Activated T-helper 9 cell treated with anti-CD3 and anti-CD28 coated beads, Interleukin-2, amount 50 U/mL, for 16 hours (primary cell): ENCODE data around the gene COPZ2.
"Not testable (repeated sequence)": the region's sequence is repeated elsewhere in the genome, so short reads cannot be mapped to it uniquely, and the experiment has no call there.

Experiments used
- DNase-seq: peaks from one replicate; pipeline ENCODE4 v3.0.0-alpha.2; 2020; ENCODE audit warnings: low read depth

COPZ2 gene

DNA sequence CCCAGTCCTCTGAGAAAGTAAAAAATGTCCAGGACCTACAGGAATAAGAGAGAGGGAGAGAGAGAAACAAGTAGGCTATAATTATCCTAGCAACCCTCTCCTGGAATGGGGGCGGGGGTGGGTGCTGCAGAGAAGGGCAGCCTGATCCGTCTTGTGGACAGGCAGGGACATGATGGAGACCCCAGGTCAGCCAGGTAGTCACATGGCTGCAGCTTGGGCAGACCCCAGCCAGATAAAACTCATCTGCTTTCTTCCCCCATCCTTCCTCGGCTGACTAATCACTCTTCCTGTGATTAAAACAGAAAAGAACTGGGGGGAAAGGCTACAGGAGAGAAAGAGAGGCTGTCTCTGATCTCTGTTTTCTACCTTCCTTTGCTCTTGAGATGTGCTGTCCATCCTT lies 32.6 kb downstream of the COPZ2 start:
- no peak for DNase-seq

DNA sequence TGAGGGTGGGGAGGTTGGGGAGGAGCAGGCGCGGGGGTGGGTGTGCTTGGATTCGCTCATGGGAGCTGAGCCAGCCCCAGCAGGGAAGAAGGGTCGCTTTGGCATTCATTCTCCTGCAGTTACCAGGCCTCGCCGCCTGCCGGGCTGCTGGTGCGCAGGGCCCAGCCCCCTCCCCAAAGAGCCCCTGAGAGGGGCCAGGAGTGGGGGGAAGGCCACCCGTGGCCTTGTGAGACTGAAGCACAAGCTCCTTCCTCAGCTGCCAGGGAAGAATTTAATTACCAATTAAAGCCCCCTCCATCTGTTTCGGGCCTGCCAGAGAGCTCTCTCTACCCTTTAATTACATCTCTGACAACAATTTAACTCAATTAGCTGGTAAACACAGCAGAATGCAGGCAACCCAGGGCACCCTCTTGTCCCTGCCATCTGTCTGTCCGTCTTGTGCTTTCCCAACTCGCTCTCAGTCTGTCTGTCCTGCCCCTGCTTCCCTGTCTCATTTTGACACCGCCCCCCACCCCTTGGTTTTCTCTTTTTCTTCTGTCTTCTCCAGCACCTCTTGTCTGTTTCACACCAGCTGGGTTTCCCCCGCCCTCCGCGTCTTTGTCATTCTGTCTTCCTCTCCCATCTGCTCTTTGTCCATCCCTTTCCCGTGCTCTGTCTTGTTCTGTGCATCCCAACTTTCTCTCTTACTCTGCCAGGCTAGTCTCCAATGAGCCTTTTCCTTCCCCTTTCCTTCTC lies 34.0 kb downstream of the COPZ2 start:
- DNase-seq, result no peak

DNA sequence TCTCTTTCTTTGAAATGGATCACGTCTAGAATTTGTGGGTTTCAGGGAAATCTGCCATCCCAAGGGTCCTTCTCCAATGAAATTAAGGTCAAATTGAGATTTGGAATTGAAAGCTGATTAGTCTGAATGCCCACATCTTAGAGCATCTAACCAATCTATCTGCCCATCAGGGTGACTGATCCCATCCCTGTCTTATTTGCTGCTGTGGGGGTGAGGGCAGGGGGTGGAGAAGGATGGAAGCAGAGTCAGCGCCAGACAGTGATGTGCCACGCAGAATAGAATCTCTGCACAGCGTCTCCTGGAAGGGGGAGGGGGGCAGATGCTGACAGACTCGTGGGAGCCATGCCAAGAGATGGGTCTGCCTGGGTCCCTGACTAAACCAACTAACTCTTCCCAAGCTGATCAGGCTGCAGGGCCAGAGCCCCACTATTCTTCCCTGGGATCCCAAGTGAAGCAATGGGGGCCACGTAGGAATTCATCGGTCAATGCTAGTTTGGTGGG lies 34.6 kb downstream of the COPZ2 start:
- DNase-seq, result no peak

DNA sequence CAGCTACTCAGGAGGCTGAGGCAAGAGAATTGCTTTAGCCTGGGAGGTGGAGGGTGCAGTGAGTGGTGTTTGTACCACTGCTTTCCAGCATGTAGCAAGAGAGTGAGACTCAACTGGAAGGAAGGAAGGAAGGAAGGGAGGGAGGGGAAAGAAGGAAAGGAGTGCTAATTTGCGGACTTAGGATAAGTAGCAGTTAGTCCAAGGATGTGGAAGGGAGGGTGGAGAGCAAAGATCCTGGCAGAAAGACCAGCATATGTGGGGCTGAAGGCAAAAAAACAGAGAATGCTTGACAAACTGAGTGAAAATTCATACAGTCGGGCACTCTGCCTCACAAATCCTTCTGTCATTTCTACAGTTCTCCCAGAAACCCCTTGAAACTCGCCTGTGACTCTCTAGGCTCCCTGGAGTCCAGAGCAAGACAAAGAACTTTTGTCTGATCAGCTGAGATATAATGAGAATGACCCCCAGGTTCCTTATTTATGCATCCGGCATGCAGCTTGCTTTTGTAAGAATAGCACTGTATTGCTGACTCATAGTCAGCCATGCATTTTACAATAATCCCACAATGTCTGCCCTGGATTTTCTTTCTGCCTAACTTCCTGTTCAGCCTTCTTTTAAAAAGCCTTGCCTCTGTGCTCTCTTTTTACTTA lies 35.2 kb downstream of the COPZ2 start:
- DNase-seq, result no peak

DNA sequence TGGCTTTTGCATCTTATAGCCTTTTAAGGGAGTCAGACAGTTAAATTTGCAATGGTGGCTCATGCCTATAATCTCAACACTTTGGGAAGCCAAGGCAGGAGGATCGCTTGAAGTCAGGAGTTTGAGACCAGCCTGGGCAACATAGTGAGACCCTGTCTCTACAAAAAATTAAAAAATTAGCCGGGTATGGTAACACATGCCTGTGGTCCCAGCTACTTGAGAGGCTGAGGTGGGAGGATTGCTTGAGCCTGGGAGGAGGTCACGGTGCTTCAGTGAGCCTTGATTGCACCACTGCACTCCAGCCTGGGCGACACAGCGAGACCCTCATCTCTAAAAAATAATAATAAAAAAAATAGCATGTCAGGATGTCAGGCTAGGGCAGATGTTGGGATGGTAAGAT lies 35.9 kb downstream of the COPZ2 start:
- DNase-seq, result not testable (repeated sequence)

DNA sequence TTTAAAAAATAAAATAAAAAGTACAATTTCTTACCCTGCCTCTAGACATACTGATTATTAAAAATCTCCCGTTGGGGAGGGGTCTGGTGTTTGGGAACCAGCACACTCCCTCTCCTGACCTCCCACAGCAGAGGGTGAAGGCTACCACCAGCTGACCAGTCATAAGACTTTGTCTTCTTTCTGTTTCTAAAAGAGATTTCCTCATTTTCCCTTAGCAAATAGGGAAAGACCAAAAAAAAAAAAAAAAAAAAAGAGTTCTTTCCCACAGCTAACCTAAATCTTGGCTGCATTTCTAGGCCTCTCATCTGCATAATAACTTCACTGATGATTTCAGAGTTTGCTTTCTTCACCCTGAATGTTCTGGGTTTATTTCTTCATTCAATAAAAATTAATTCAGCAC lies 36.4 kb downstream of the COPZ2 start:
- DNase-seq, result no peak

DNA sequence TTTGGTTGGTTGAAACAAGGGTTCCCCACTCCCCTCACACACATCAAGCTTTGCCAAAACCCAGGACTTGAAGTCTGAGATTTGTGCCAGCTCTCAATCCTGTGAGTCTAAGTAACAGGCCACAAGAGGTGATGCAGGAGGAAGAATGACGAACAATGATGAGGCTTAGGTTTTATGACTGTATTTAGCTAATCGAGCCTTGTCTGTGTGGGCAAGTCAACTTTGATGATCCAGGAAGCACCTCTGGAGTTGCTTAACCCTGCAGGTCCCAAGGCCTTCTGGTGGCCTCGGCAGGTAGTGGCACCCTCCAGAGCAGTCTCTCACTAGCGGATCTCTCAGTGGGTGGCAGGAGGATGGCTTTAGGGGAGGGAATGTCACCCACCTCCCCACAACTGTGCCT lies 38.0 kb downstream of the COPZ2 start:
- DNase-seq, result no peak

DNA sequence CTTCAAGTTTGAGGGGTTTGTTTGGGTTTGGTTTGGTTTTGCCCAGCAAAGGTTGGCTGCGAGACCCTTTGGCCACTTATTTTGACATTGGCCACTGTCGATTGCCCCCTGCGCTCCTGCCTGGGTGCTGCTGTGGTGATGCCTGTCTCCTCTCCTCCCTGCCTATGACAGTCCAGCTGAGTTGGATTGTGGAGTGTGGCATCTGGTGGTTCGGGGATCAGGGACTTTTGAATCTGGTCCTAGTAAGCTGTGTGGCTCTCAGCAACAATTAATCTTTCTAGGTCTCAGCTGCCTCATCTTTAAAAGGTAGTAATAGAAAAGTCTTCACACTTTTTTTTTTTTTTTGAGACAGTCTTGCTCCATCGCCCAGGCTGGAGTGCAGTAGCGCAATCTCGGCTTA lies 39.6 kb downstream of the COPZ2 start:
- no peak for DNase-seq

DNA sequence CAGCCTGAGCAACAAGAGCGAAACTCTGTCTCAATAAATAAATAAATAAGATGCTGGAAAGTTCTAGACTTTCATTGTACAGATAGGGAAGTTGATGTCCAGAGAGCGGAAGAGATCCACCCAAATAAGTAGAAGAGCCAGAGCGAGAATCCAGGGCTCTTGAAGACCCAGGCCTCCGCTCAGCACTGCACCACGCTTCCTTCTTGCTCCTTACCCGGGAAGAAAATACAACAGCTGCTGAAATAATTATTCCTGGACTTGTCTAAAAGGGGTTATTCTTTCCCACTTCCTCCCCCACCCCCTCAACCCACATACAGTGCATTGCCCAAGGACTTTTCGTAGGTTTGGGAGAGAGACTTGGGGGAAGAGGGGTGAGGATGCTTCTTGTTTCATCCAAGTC lies 40.0 kb downstream of the COPZ2 start:
- DNase-seq, result no peak

DNA sequence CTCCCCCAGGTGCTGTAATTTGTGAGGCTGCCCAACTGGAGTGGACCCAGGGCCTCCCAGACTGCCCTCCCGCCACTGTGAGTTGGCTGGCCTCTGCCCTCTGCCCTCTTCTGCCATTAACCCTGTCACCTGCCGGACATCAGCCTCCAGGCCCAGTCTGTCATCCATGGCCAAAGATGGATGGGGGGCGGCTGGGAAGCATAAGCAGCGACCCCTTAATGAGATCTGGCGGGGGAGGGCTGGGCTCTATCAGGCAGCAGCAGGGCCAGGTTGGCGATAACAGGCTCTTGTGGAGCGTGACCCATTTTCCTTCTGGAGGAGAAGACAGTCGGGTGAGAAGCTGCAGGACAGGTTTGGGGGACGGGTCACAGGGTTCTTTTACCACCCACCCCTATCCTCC lies 41.4 kb downstream of the COPZ2 start:
- DNase-seq, result no peak

DNA sequence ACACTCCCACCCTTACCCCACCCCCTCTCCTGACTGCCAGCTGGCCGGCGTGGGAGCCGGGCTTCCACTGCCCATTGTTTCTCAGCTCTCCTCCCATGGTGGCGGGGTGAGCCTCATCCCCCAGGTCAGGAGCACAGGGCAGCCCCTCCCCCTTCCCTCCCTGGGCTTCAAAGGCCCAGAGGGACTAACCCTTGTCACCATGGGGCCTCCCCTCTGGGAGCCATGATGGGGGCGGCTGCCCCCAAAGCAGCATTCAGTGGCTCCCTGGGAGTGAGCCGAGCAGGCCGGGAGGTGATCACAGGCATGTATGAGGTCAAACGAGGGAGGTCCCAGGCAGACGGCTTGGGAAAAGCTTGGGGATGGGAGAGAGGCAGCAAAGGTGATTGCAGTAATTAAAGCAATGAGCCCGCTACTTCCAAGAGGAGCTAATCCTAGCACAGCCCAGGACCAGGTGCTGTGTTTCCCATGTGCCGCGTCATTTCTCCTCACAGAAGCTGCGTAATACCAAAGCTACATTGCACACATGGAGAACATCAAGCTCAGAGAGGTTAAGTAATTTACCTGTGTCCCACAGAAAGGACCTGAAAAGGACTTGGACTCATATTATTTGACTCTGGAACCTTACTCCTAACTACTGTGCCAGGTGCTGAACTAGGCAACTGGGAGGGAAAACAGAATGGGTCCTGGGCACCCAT lies 42.2 kb downstream of the COPZ2 start:
- no peak for DNase-seq

DNA sequence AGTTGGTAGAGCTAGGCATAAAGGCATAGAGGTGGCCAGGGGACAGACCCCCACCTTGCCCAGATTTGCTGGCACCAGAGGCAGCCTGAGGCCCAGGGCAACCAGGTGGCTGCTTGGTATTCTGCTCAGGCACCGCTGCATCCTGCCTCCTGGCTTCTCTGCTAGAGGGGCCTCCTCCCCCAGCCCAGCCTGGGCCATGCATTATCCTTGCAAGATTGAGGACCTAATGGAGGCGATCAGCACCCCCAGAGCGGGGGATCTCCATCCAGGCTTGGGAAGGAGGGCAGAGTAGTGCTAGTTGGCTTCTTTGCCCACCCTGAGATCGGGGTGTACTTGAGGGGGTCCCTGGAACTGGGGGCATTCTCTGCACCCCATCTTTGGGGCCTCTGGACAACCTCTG lies 42.9 kb downstream of the COPZ2 start:
- no peak for DNase-seq

DNA sequence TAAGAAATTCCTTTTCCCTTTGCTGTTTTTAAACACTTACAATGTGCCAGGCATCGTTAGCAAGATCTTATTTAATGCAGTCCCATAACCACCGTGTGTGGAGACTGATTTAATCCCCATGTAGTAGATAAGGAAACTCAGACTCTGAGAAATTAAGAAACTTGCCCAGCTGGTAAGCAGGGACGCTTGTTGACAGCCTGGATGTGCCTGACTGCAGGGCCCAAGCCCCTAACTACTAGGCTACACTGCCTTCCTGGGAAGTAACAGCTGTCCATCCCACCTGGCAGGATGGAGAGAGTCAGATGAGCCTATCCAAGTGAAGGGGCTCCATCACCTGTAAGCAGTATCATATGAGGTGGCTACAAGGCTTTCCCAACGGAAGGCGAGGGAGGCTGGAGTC lies 43.6 kb downstream of the COPZ2 start:
- DNase-seq, result no peak

DNA sequence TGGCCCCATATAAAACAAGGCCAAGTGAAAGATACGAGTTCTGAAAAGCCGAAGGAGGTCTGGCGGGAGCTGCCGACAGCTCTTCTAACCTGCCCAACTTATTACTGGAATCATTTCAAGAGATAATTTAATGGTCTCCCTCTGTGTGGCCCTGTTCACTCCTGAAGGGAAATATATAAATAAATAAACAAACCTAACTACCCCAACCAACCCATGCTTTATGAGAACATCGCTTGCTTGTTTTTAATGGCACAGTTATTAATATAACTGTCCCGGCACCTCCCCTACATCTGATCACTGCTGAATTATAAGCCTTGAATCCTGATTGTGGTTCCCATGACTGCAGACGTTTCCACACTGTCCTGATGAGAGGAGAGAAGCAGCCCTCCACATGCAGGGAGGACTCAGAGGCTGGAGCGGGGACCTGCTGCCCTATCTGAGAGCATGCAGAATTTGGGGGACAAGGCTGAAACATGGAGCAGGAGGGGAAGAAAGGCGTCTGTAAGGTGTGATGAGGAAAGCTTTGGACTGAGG lies 44.5 kb downstream of the COPZ2 start:
- no peak for DNase-seq

DNA sequence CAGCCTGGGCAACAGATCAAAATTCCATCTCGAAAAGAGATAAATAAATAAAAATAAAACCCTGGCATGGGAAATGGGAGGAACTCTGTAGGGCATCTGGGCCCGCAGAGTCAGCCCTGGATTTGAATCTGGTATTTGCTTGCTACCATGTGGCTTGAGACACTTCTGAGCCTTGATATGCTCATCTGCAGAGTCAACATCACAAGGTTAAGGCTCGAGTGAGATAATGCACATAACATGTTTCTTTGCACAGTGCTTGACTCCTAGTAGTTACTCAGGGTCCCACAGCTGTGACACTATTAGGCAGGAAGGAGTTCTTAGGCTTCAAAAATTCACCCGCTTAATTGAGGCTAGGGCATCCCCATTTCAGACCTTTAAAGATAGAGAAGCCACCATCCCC lies 45.4 kb downstream of the COPZ2 start:
- DNase-seq, result no peak

DNA sequence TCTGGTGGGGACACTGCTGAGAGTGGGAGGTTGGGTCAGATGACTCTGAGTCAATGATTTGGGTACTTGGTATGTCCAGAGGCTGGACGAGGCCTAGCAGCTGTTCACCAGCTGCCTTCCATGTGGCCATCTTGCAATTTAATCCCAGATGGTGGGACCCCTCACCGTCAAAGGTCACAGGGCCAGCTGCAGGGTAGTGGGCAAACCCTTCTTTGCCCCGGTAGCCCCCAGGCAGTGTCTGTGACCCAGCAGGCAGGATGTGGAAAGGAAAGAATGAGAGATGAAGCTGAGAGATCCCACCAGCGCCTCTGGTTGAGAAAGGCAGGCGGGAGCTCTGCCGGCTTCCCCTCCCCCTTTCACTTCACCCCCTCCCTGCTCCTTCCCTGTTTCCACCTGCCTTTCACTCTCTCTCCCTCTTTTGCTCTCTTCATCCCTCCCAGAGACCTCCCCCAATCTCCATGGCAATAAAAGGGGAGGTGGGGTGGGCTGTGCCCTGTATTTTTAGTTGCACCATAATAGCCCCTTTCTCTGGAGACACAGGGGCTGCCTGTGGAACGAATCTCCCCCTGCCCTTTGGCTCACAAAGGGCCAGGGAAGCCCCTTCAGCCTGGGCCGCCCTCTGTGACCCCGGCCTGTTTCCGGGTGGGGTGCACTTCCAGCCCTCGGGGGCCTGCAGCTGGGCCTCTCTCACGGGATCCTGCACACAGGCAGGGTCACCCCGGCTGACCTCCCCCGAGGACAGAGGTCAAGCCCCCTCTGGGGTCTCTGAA lies 46.5 kb downstream of the COPZ2 start:
- DNase-seq, result no peak

DNA sequence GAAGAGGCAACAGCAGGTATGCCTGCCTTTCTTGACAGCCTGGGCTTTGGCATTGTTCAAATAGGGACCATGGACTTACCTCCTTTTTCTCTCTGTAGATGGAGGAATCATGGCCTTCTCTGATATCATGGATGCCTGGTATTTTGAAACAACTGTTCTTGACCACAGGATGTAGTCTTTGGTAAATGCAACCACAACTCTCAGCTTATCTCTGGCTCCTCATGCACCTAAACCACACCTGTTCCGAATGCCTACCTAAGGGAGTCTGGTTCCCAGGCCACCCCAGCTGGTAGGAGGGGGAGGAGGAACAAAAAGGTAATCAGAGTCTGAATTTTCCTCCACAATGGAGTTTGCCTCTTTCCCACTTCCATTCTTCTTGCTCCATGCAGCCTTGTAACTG lies 47.9 kb downstream of the COPZ2 start:
- DNase-seq, result no peak

DNA sequence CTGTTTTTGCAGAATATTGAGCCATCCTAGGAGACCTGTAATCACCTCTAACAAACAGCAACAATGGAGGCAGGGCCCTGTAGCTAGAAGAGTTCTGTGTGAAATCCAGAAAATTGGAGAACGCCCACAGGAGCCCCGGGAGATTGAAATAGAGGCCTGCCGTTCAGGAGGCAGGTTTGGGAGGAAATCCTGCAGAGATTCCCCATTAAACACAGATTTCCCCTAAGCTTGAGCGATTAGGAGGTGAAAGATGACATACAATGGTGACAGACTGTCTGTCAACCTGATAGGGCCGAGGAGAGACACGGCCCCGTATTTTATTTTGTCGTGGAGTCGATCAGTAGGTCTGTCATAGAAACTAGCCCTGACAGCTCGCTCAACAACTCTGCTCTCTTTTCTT lies 48.4 kb downstream of the COPZ2 start:
- DNase-seq, result no peak

DNA sequence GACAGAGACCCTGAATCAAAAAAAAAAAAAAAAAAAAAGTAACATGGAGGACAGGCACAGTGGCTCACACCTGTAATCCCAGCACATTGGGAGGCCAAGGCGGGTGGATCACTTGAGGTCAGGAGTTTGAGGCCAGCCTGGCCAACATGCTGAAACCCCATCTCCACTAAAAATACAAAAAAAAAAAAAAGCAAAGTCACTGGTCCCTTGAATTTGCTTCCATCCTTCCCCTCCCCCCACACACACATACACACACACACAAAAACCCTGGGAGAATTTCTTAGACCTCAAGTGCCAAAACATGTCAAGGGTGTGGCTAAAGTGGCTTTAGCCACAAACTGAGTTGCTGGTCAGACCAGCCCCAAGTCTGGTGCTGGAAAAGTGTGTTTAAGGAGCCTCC lies 49.2 kb downstream of the COPZ2 start:
- not testable (repeated sequence) for DNase-seq

DNA sequence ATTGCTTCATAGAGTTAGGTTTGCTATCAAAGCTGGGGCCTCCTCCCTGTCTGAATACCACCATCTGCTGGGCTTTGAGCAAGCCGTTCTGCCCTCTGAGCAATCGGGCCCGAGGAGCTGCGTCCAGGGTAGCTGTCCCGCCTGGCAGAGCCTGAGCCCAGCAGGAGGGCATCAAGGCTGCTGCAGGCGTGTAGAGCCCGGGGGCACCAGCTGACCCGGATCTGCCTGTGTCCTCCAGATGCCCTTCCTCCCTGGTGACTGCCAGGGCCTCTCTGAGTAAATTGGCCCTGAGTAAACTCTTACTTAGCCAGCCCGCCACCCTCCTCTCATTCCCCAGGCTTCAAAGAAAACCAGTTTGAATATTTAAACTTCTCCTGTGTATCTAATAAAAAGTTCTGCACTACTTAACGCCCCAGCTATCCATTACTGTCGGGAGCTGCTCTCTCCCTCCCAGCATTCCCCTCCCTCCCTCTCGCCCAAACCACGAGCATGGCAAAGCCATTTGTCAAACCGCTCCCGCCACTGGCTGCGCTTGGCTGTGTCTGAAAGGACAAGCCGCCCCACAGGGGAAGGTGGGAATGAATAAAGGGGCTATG lies 50.3 kb downstream of the COPZ2 start:
- no peak for DNase-seq

DNA sequence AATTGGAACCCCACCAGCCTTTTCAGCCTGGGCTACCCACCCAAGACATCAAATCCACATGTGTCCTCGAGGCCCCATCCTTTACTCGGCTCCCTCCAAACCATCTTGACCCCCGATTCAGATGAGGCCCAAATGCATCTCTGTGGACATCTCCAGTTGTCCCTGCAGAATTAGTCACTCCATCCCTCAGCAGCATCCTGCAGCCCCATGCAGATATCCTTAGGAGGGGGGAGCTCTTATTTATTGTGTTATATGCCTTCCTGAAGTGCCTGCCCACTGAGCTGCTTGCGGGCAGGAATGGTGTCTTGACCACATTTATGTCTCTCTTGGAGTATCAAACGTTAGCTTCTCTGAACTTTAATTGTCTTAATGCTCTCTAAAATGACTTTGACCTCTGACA lies 51.1 kb downstream of the COPZ2 start:
- DNase-seq, result no peak
